H9 (cell line): ENCODE data around the gene ZNF248. TPM values are rescaled to one million over a fixed set of nuclear protein-coding genes. Genes with fewer than 3 reads are reported as not detected.

Experiments
- DNase-seq: peaks from one replicate; pipeline ENCODE4 v3.0.0-alpha.2; 2017
- H2AFZ ChIP-seq: one replicate; pipeline ENCODE4 v1.6.1; 2013; ENCODE audit warnings: mild to moderate bottlenecking, low read length, control low read depth, moderate library complexity
- H2AK5ac ChIP-seq: 2 replicates; pipeline ENCODE4 v1.6.1; 2013; ENCODE audit warnings: low read length, control low read depth, mixed read lengths; ENCODE audit not compliant: insufficient read length
- H2BK120ac ChIP-seq: one replicate; pipeline ENCODE4 v1.6.1; 2013; ENCODE audit warnings: low read depth, mild to moderate bottlenecking, low read length, control low read depth, inconsistent platforms; ENCODE audit not compliant: poor library complexity, severe bottlenecking
- H2BK12ac ChIP-seq: 2 replicates; pipeline ENCODE4 v1.6.1; 2013; ENCODE audit warnings: low read length, control low read depth, mixed read lengths, low read depth; ENCODE audit not compliant: insufficient read length
- H2BK15ac ChIP-seq: 2 replicates; pipeline ENCODE4 v1.6.1; 2013; ENCODE audit warnings: low read depth, low read length, control low read depth
- H2BK20ac ChIP-seq: one replicate; pipeline ENCODE4 v1.6.1; 2013; ENCODE audit warnings: low read depth, mild to moderate bottlenecking, low read length, control low read depth, inconsistent platforms; ENCODE audit not compliant: poor library complexity, severe bottlenecking
- H2BK5ac ChIP-seq: 2 replicates; pipeline ENCODE4 v1.6.1; 2013; ENCODE audit warnings: low read length, control low read depth, mixed read lengths; ENCODE audit not compliant: insufficient read length
- H3K14ac ChIP-seq: 2 replicates; pipeline ENCODE4 v1.6.1; 2013; ENCODE audit warnings: low read length, control low read depth; ENCODE audit not compliant: insufficient read depth
- H3K18ac ChIP-seq: 2 replicates; pipeline ENCODE4 v1.6.1; 2013; ENCODE audit warnings: low read depth, mild to moderate bottlenecking, mixed read lengths, low read length, control low read depth; ENCODE audit not compliant: insufficient read length
- H3K23ac ChIP-seq: 2 replicates; pipeline ENCODE4 v1.6.1; 2013; ENCODE audit warnings: low read length, control low read depth, mixed read lengths, low read depth; ENCODE audit not compliant: insufficient read length
- H3K23me2 ChIP-seq: 2 replicates; pipeline ENCODE4 v1.6.1; 2013; ENCODE audit warnings: low read depth, mild to moderate bottlenecking, mixed read lengths, low read length, control low read depth; ENCODE audit not compliant: insufficient read length, poor library complexity, severe bottlenecking
- H3K27ac ChIP-seq: 2 replicates; pipeline ENCODE4 v1.5.1; 2013; ENCODE audit warnings: low read length, control low read depth, mixed read lengths, low read depth; ENCODE audit not compliant: insufficient read length
- H3K27me3 ChIP-seq: 2 replicates; pipeline ENCODE4 v1.6.1; 2013; ENCODE audit warnings: low read length, control low read depth, inconsistent platforms; ENCODE audit not compliant: insufficient read depth
- H3K4ac ChIP-seq: 2 replicates; pipeline ENCODE4 v1.6.1; 2013; ENCODE audit warnings: low read depth, mild to moderate bottlenecking, control low read depth, inconsistent platforms, low read length, moderate library complexity
- H3K4me1 ChIP-seq: 2 replicates; pipeline ENCODE4 v1.6.1; 2013; ENCODE audit warnings: low read length, control low read depth, inconsistent platforms; ENCODE audit not compliant: insufficient read depth
- H3K4me2 ChIP-seq: 2 replicates; pipeline ENCODE4 v1.6.1; 2013; ENCODE audit warnings: low read length, control low read depth, mixed read lengths; ENCODE audit not compliant: insufficient read length, insufficient read depth
- H3K56ac ChIP-seq: 2 replicates; pipeline ENCODE4 v1.6.1; 2013; ENCODE audit warnings: low read depth, mild to moderate bottlenecking, mixed read lengths, low read length, control low read depth; ENCODE audit not compliant: insufficient read length
- H3K79me1 ChIP-seq: 2 replicates; pipeline ENCODE4 v1.6.1; 2013; ENCODE audit warnings: low read depth, mild to moderate bottlenecking, moderate library complexity, low read length, control low read depth, inconsistent platforms; ENCODE audit not compliant: insufficient read depth, poor library complexity, severe bottlenecking
- H3K79me2 ChIP-seq: 2 replicates; pipeline ENCODE4 v1.6.1; 2013; ENCODE audit warnings: low read length, control low read depth, inconsistent platforms; ENCODE audit not compliant: insufficient read depth
- H3K9ac ChIP-seq: 2 replicates; pipeline ENCODE4 v1.6.1; 2013; ENCODE audit warnings: low read length, control low read depth, mixed read lengths; ENCODE audit not compliant: insufficient read length; ENCODE audit errors: extremely low read depth
- H3K9me3 ChIP-seq: one replicate; pipeline ENCODE4 v1.6.1; 2013; ENCODE audit warnings: low read depth, low read length, inconsistent platforms; ENCODE audit not compliant: control insufficient read depth
- H3T11ph ChIP-seq: one replicate; pipeline ENCODE4 v1.6.1; 2013; ENCODE audit warnings: mild to moderate bottlenecking, low read length, control low read depth, inconsistent platforms
- H4K20me1 ChIP-seq: one replicate; pipeline ENCODE4 v1.6.1; 2013; ENCODE audit not compliant: control insufficient read depth, insufficient read length, insufficient read depth
- H4K5ac ChIP-seq: 2 replicates; pipeline ENCODE4 v1.6.1; 2013; ENCODE audit warnings: low read depth, mild to moderate bottlenecking, mixed read lengths, low read length, control low read depth; ENCODE audit not compliant: insufficient read length
- H4K8ac ChIP-seq: replicated peaks from 2 replicates; pipeline ENCODE4 v1.6.1; 2013; ENCODE audit warnings: low read length, control low read depth, mixed read lengths, low read depth; ENCODE audit not compliant: insufficient read length
- H4K91ac ChIP-seq: 2 replicates; pipeline ENCODE4 v1.6.1; 2013; ENCODE audit warnings: low read depth, mild to moderate bottlenecking, moderate library complexity, mixed read lengths, low read length, control low read depth; ENCODE audit not compliant: insufficient read length
- H3K27ac Mint-ChIP-seq, 3 experiments: 2 replicates in 2 of 3; 3 replicates in 1 of 3; pipeline ENCODE4 v1.8.0; 2020 to 2021; ENCODE audit warnings: mixed read lengths in 3 of 3, mild to moderate bottlenecking in 1 of 3, moderate library complexity in 1 of 3
- H3K27me3 Mint-ChIP-seq: 2 replicates; pipeline ENCODE4 v1.8.0; 2021; ENCODE audit warnings: low read depth, mild to moderate bottlenecking, moderate library complexity, mixed read lengths
- H3K36me3 Mint-ChIP-seq, 3 experiments: 2 replicates in 2 of 3; 3 replicates in 1 of 3; pipeline ENCODE4 v1.8.0; 2020 to 2021; ENCODE audit warnings: low read depth in 3 of 3, mixed read lengths in 3 of 3; ENCODE audit not compliant: insufficient read depth in 1 of 3
- H3K4me1 Mint-ChIP-seq, 2 experiments: 2 replicates each; pipeline ENCODE4 v1.8.0; 2020; ENCODE audit warnings: mixed read lengths in 2 of 2
- H3K4me3 Mint-ChIP-seq, 2 experiments: 2 replicates in 1 of 2; 3 replicates in 1 of 2; pipeline ENCODE4 v1.8.0; 2020 to 2021; ENCODE audit warnings: mild to moderate bottlenecking in 2 of 2, mixed read lengths in 2 of 2, moderate library complexity in 1 of 2
- H3K9me3 Mint-ChIP-seq, 2 experiments: 2 replicates in 1 of 2; 3 replicates in 1 of 2; pipeline ENCODE4 v1.8.0; 2020; ENCODE audit warnings: mild to moderate bottlenecking in 2 of 2, mixed read lengths in 2 of 2, moderate library complexity in 1 of 2
- WGBS: extraction: QIAGEN DNeasy Blood & Tissue Kit; methylation state at CpG from one replicate; pipeline ENCODE4 v1.1.7; 2013; ENCODE audit warnings: missing lambda C conversion rate, low lambda C conversion rate, mixed read lengths; ENCODE audit not compliant: insufficient read length; ENCODE audit errors: extremely low coverage; 5-methylcytosine and 5-hydroxymethylcytosine counted together
- total RNA-seq: library from RNA; stranded (reverse); gene quantifications from 2 replicates; pipeline ENCODE4 v1.2.1, GENCODE V29; 2021
- TF ChIP-seq, protein P1 (sequence below): fragments of 200-600 bp; sonication (generic); conservative IDR thresholded peaks from 3 replicates; pipeline ENCODE4 v1.8.0; 2021; ENCODE audit warnings: antibody characterized with exemption, mild to moderate bottlenecking

The ZNF248 gene
- total RNA-seq, 1 experiment from 2014 or later, result 5.4 TPM

DNA sequence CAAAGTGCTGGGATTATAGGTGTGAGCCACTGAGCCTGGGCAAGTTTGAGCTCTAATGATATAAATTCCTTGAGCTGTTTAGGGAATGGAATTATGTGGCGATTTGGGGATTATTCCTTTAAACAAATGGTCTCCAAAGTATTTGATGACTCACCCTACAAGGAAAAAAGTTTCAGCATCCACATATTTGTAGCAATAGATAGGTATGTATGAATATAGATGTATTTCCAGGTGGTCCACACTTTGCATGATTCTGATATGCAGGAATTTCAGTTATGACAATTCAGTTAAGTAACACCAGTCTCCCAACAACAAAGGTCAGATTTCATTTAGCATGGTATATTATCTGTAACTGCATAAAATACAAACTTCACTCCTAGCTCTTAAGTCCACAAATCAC, 92.2 kb downstream of the ZNF248 start:
- Histone ChIP-seq H3K4me2 (no peak overlapping the region), H3K79me1 (no peaks in the 10 kb centered on the region), H4K8ac (no peak overlapping the region), H3K23ac (no peak overlapping the region), H3K27me3 (no peaks in the 10 kb centered on the region), H4K5ac (no peak overlapping the region), H3K27ac (no peak overlapping the region), H3K56ac (no peak overlapping the region), H2BK20ac (no peak overlapping the region), H4K91ac (no peak overlapping the region), H3K79me2 (no peaks in the 10 kb centered on the region), H4K20me1 (no peaks in the 10 kb centered on the region), H2AK5ac (no peak overlapping the region), H3K23me2 (no peaks in the 10 kb centered on the region), H3T11ph (no peak overlapping the region), H3K18ac (no peak overlapping the region), H3K14ac (no peak overlapping the region), H2BK12ac (no peak overlapping the region), H2BK5ac (no peak overlapping the region), H3K4ac (no peak overlapping the region), H3K9ac (no peak overlapping the region), H2AFZ (no peak overlapping the region), H2BK120ac (no peak overlapping the region), H3K9me3 (peaks cover 38% of the 10 kb centered on the region), H3K4me1 (no peaks in the 10 kb centered on the region), H2BK15ac (no peak overlapping the region)
- DNase-seq, result no peak
- Mint-ChIP-seq H3K4me1 (no peaks in the 10 kb centered on the region), H3K9me3 (peaks cover 77 to 86% of the 10 kb centered on the region in 2 experiments), H3K36me3 (peaks cover 18 to 23% (median 22%) of the 10 kb centered on the region in 3 experiments; a peak in 6 of 7 replicates), H3K4me3 (no peak overlapping the region), H3K27ac (no peak overlapping the region), H3K27me3 (peaks cover 2% of the 10 kb centered on the region; the same call in 1 of the 2 replicates)
- TF ChIP-seq, protein P1, sequence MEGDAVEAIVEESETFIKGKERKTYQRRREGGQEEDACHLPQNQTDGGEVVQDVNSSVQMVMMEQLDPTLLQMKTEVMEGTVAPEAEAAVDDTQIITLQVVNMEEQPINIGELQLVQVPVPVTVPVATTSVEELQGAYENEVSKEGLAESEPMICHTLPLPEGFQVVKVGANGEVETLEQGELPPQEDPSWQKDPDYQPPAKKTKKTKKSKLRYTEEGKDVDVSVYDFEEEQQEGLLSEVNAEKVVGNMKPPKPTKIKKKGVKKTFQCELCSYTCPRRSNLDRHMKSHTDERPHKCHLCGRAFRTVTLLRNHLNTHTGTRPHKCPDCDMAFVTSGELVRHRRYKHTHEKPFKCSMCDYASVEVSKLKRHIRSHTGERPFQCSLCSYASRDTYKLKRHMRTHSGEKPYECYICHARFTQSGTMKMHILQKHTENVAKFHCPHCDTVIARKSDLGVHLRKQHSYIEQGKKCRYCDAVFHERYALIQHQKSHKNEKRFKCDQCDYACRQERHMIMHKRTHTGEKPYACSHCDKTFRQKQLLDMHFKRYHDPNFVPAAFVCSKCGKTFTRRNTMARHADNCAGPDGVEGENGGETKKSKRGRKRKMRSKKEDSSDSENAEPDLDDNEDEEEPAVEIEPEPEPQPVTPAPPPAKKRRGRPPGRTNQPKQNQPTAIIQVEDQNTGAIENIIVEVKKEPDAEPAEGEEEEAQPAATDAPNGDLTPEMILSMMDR, result no peak
- WGBS, result no CpG with 5 or more reads among the region's 1 CpG
